MV-4-11 (cell line): ENCODE data around the gene GMPS.
"Not testable (repeated sequence)": the region's sequence is repeated elsewhere in the genome, so short reads cannot be mapped to it uniquely, and the experiment has no call there.

Experiments used
- DNase-seq: peaks from one replicate; lab custom pipeline; 2025; lab: John Stamatoyannopoulos, UW

GMPS gene

DNA sequence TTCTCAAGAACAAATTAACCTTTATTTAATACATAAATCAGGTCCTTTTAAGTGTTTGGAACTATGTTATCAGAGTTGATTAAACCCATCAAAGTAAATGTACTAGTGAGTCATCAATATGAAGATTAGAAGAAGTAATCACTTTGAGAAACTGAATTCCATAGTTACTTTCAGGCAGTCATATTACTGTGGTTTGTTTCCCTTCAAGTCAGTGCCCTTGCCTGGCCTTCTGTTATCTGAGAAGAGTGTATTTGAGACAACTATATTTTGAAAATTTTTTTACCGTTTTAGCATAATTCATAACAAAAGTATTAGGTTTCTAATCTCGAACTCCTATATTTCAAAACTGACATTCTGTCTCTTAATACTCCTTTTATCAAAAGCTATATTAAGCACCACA is 73.6 kb downstream of the GMPS start:
- DNase-seq: no peak

DNA sequence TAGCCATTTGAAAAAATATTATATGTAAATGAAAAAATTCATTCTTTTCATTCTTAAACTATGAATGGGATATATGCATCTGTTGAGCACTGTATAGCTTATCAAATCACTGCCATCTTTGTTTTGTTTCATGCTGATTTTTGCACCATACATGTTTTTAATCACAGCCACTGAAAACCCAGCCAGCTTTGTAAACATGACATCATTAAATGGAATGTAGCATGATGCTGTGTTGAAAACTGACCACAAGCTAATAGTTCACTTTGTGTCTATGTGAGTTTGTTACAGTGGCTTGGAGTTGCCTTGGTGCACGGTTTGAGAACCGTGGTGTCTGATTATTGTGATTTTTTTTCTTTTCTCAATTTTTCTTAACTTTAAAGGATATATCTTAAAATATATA is 75.7 kb downstream of the GMPS start:
- no peak for DNase-seq

DNA sequence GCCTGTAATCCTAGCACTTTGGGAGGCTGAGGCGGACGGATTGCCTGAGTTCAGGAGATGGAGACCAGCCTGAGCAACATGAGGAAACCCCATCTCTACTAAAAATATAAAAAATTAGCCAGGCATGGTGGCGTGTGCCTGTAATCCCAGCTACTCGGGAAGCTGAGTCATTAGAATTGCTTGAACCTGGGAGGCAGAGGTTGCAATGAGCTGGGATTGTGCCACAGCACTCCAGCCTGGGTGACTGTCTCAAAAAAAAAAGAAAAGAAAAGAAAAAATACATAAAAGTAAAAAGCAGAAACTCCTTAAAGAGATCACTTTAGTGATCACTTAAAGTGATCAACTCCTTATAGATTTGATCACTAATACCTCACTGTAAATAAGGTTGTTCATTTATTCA is 78.0 kb downstream of the GMPS start:
- DNase-seq: no peak

DNA sequence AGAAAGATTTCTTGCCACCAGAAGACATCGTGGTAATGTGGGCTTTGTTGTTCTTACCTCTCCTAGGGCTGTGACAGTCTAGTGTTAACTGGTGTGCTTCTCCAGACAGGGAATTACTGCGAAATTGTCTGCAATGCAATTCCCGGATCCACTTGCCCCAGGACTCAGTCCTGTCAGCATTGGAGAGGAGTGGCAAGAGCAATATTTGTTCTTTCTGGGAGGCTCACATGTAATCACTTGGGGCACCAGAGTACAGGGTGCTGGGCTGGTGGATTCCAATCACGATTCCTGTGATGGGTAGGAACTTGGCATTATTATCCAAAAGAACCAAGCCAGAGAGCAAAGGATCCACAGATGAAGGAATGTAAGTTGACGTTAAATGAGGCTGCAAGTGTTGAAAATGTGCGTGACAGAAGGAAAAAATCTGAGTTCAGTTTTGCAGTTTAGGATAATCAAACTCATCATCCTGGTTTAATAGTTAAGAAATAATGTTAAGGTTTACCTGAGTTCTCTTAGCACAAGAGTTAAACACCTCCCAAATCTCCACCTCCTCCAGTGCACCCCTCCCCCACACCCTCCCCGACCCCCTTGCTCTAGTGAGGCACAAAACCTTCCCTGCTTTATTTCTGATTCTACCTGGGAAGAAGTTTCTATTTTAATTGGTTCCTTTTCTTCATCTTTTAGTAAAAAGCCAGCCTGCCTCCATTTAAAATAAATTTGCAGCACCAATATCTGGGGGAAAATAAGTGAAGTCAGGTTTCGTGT is 79.2 kb downstream of the GMPS start:
- DNase-seq: no peak

DNA sequence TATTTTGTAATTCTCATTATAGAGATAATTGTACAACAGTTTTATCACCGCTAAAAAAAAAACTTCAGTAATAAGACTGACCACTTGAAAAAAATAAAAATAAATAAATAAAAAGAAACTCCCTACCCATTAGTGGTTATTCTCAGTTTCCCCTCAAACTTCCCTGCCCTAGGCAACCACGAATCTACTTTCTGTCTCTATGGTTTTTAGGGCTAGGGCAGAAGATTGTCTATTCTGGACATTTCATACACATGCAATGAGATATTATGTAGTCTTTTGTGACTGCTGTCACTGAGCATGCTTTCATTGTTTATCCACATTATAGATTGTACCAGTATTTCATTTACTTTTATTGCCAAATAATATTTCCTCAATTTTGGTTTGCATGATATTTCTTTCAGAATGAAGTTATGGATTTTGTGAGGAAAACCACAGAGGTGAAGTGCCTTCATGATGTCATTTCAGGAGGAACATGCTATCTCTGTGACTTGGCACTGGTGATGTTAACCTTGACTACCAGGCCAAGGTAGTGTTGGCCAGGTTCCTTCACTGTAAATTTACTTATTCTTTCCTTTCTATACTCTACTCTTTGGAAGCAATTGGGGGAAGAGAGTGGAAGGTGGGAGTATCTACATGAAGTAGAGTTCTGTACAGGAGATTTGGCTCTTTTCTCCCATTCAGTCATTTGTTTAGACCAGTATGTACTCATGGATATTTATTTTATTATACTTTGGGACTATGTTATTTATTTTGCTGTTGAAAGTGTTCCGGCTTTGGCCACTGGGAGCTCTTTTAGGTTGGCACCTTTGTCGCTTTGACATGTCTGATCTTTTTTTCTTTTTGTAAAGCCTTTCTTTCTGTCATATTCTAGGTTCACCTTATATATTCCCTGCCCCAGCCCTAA is 86.3 kb downstream of the GMPS start:
- no peak for DNase-seq

DNA sequence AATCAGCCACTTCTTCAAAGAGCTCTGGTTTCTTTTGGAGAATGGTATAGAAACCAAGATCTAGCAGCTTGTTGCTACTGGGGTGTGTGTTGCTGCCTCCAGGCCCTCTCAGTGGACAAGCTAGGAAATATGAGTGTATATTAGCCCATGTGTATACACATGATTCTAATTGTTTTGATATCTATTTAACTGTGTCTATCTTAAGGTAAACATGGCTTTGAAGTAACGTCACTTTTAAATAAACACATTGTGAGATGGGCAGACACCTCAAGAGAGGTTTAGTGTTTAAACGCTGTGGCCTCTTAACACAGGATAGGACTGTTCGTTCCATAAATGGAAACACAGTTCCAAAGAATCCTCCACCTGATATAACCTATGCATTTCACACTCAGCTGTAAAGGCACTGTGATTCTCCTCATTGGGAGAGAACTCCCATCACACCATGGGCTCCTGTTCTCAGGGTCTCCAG is 87.0 kb downstream of the GMPS start:
- DNase-seq: no peak

DNA sequence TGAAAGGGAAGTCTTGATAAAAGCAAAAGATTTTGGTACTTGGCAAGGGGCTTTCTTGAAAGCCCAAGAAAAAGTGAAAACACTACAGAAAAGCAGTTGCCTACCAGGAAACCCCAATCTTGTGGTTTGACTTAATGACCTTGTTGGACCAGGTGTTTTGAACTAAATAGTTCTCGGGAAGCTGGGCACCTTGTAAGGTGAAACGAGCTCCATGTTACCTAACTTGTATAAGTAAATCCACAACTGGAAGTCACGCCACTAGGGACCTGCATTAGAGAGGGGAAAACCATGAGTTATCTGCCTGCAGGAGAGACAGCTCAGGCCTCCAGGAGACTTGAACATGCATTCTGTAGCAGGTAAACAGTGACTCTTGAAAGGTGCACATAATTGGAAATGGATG is 88.2 kb downstream of the GMPS start:
- DNase-seq: no peak

DNA sequence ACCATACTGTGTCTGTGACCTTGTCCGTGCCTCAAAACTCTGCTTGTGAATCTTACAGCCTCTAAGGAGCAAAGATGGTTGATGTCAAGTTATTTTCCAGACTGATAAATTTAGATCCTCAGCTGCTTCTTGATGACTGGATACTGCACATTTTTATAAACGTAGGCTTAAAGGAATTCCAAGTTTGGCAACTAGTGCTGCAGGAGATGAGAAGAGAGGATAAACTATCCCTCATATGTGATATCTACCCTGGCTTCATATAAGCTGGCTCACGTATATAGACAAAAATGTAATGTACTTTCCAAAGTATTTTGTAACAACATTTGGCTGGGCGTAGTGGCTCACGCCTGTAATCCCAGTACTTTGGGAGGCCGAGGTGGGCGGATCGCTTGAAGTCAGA is 89.6 kb downstream of the GMPS start:
- DNase-seq: no peak

DNA sequence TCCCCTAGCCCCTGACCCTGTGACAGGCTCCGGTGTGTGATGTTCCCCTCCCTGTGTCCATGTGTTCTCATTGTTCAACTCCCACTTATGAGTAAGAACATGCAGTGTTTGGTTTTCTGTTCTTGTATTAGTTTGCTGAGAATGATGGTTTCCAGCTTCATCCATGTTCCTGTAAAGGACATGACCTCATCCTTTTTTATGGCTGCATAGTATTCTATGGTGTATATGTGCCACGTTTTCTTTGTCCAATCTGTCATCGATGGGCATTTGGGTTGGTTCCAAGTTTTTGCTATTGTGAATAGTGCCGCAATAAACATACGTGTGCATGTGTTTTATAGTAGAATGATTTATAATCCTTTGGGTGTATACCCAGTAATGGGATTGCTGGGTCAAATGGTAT is 90.6 kb downstream of the GMPS start:
- DNase-seq: not testable (repeated sequence)

DNA sequence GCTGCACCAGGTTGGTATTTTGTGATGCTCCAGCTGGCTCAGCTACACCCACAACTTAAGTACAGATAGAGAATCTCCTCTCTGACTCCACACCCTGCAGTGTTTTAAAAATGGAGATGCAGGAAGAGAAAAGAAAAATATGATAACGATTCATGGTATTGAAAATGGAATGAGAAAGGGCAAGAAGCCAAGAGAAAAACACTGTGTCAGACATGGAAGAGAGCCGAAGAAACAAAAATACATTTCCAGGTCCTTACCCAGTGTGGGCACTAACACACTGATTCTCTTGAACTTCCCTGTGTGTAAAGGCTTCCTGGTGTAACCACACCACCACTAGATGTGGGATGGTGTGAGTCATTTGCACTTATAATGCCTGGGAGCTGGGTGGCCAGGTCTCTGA is 93.1 kb downstream of the GMPS start:
- peak; percentile 12 for DNase-seq

DNA sequence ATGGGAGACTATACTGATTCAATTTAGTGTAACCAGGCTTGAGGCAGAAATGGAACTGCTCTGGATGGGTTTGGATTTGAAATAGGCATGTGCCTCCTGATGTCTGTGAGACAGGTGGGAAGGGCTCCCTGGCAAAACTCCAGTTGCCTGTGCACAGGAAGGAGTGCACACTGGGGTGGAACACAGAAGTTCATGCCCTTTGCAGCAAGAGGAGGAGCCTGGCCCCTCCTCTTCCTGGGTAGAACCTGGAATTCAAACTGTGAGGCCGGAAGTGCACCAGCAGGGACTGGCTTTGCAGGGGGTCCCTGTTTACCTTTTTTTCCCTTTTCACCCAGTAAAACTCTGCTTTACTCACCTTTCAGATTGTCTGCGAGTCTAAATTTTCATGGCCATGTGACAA is 99.9 kb downstream of the GMPS start:
- DNase-seq: no peak

DNA sequence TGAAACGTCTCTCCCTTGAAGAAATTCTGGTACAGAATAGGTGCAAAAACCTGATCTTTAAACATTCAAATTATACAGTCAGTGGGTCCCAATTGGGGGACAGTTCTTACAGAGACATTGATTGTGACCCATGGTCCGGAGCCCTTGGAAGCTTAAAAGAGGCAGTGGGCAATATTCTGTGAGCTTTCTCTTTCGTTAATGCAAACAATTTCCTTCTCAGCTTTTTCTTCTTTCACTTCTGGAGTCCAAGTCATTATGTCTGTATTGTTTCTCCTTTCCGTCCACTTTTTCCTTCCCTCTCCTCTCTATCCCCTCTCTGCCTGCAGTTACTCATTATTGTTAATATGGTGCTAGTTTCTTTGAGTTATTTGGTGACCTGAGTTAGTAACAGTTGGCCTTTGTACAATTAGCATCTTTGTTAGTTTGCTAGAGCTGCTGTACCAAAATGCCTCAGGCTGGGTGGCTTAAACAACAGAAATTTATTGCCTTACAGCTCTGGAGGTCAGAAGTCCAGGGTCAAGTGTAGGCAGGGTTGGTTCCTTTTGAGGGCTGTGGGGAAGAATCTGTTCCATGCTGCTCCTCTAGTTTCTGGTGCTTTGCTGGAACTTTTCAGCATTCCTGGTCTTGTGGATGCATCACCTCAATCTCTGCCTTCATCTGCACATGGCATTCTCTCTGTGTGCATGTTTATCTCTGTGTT is 102.6 kb downstream of the GMPS start:
- DNase-seq: no peak

DNA sequence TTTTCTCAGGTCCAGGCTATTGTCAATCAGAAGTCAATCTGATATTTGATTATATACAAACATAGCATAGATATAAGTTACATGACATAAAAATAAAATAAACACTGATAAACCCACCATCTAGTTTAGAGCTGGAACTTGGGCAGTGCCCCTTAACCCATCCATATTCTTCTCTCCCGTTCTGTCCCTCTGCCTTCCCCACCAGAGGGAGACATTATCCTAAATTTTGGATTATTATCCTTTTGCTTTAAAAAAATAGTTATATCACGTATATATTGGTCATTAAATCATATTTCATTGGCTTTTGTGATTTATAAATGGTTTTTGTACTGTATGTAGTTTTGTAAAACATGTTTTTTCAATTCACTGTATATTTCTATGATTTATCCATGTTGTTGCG is 107.9 kb downstream of the GMPS start:
- DNase-seq: no peak

DNA sequence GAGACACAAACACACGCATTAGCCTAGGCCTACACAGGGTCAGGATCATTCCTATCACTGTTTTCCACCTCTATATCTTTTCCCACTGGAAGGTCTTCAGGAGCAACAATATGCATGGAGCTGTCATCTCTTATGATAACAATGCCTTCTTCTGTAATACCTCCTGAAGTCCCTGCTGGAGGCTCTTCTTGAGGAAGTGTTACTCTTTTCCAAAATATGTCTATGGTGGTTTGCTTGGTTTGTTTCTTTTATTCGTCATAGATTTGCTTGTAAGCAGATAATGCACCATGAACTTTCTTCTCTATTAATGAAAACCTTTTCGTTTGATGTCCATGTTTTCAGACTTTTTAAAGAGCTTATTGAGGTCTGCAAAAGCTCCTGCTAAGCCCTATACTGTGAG is 109.3 kb downstream of the GMPS start:
- no peak for DNase-seq

DNA sequence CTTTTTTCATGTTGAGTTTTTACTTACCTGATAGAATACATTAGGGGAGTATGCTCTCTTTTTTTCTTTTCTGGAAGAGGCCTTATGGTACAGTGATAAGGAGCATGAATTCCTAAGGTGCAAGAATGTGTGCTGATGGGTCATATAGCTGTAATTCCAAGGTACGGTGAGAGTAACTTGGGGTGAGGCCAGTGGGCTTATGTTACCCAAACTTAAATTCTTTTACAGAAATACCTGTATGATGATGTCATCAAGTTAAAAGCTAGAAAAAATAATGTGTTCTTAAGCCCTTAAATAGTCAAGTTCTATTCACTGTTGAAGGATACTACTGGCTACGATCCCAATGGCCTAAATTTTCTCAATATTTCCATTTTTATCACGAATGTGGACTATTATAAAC is 111.2 kb downstream of the GMPS start:
- no peak for DNase-seq

DNA sequence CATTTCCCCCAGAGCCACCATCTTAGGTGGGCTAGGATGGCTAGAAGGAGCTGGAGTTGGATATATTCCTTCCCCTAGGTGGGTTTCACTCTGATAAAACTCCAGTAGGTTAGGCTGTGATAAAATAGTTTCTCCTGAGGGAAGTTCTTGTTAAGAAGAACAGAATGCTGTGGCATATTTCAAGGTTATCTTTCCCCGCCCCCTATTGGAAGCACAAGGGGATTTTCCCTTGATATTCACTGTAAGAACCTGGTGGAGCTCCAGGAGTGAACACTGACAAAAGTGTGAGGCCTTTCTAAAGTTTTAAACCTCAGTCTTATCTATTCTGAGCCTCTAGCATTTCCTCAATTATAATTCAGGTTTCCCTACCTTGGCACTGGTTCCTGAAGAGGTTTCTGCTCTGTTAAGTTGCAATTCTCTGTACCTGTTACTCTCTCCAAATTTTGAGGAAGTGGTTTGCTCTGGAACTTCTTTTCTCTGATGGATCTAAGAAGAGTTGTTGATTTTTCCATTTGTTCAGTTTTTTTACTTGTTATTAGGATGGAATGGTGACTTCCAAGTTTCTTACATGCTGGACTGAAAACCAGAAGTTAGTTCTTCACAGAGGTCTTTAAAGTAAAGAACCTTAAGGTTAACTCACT is 113.5 kb downstream of the GMPS start:
- no peak for DNase-seq

DNA sequence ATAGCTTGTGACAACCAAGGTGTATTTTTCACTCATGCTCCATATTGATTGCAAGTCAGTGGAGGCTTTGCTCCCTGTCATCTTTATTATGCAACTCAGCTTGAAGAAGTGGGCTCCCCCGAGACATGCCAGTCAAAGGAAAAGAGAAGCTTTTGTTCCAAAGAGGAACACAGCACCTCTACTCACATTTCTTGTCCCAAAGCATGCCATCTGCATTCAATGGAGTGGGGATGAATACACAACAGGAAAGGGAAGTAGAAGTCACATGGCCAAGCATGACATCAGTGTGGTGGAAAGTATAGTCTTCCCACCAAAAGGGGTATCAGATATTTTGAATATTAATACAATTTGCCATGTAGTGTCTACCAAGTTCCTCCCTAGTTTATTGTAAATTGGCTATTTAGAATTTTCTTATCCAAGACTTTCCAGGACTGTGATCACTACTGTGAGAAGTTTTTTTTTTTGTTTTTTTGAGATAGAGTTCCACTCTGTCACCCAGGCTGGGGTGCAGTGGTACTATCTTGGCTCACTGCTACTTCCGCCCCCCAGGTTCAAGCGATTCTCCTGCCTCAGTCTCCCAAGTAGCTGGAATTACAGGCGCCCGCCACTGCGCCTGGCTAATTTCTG is 114.5 kb downstream of the GMPS start:
- DNase-seq: peak; percentile 50

DNA sequence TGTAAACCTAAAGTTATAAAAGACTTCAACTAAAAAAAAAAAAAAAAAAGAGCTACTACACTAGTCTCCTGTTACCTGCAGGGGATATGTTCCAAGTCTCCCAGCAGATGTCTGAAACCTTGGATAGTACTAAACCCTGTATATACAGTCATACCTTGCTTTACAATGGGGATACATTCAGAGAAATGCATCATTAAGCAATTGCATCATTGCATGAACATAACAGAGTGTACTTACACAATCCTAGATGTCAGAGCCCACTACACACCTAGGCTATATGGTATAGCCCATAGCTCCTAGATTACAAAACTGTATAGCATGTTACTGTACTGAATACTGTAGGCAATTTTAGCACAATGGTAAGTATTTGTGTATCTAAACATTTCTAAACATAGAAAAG is 119.1 kb downstream of the GMPS start:
- no peak for DNase-seq

DNA sequence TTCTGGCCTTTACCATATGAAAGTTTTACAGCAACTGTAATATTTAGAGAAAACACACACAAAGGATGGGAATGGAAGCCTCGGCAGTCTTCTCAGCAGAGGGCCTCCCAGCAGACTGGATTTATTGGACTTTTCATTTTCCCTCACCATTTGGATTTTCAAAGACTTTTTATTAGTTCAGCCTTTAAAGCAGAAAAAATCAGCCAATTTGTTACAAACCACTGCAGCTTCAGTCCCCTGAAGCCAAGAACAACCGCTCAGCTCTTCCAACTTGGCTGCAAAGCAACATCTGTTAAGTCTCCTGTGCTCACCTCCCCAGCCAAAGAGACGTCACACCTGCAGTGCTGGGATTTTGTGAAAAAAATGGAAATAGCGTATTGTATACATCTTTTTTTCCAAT is 120.8 kb downstream of the GMPS start:
- DNase-seq: no peak

DNA sequence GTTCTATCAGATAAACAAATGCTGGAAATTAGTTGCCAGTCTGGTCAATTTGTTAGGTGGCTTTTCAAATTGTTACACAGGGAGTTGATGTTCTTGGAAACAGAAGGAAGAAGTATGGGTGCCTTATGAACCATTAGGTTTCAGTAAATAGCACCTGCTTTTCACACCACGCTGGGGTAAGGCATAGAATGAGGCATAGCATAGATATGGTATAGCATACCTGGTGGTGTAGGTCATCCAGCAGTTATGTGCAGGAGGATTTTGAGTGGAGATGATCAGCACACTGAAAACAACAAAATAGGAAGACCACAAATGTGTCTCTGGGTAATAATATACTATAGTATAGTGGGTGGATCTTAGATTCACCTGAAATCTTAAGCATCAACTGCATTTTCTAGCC is 121.4 kb downstream of the GMPS start:
- no peak for DNase-seq
